ENCODE data around the gene KRT74. TPM values are rescaled to one million over a fixed set of nuclear protein-coding genes. Genes with fewer than 3 reads are reported as not detected.

Gene KRT74
- total and polyA plus RNA-seq, 10 of the 15 experiments (the other 5 are each of a cell fraction or from before 2014, with no cell fraction given): not detected

GRCh38 chr12:52575256-52575655, 1.6 kb upstream of the KRT74 start:
- BruUV-seq (replicated peaks): no TSS peak
- Histone ChIP-seq H4K20me1 (ENCODE audit: control insufficient read depth, insufficient read depth) (peaks cover 4% of the 10 kb centered on the region; the same call in 1 of the 2 replicates), H3K27me3 (replicated peaks in 1 of 2; ENCODE audit: control insufficient read depth in 2 of 2, insufficient read depth in 2 of 2, low read length in 1 of 2) (peaks cover 8 to 15% of the 10 kb centered on the region in 2 experiments), H3K4me1 (ENCODE audit: control insufficient read depth, insufficient read depth, low read length) (no peaks in the 10 kb centered on the region), H3K79me2 (ENCODE audit: control insufficient read depth, insufficient read depth, low read length) (no peaks in the 10 kb centered on the region), H3K4me2 (ENCODE audit: control insufficient read depth, insufficient read depth) (no peak overlapping the region), H2AFZ (ENCODE audit: control insufficient read depth, low read depth, low read length) (no peak overlapping the region), H3K36me3 (ENCODE audit: control insufficient read depth in 2 of 2, insufficient read depth in 2 of 2, low read length in 1 of 2) (no peaks in the 10 kb centered on the region), H3K9me3 (replicated peaks; ENCODE audit: control insufficient read depth, insufficient read depth, low read length) (no peaks in the 10 kb centered on the region), H3K9ac (ENCODE audit: control insufficient read depth, insufficient read depth, low read length) (no peak overlapping the region), H3K4me3 (no peak overlapping the region), H3K27ac (ENCODE audit: control insufficient read depth, insufficient read depth) (no peak overlapping the region)
- in situ Hi-C loops (cut with MboI): no loop called here
- TF ChIP-seq CREM (IDR thresholded peaks at IDR 0.05; ENCODE audit: low read depth) (no peak), MEF2B (IDR thresholded peaks at IDR 0.05; ENCODE audit: partially characterized antibody, poor library complexity, severe bottlenecking) (peak; percentile 39)
- DNase-seq (ENCODE audit: low read depth, low spot score) (no peak), FAIRE-seq (no peak), ATAC-seq (no peak; the same call in 2 of the 3 replicates)
- ChIA-PET RAD21 (ENCODE audit: unreplicated experiment) (interaction anchor here (0.6 kb wide), 1 partner anchor 373 kb away, joined by 3 read pairs; the partner anchor contains the start of gene KRT18), POLR2A (no interaction called here), CTCF (interaction anchor here (1.2 kb wide), 1 partner anchor 9 kb away, joined by 3 read pairs; no protein-coding TSS in a partner anchor), SMC1A (ENCODE audit: uncharacterized antibody, unreplicated experiment) (no interaction called here)
- WGBS (ENCODE audit: insufficient coverage, insufficient replicate concordance, low lambda C conversion rate, missing lambda C conversion rate): 8% methylated on average over 9 of the region's 9 CpGs
- intact Hi-C loops (cut with micrococcal nuclease; ENCODE audit: unreplicated experiment): no loop called here

GRCh38 chr12:52573306-52573705, 337 bp downstream of the KRT74 start:
- H3K9ac ChIP-seq (ENCODE audit: control insufficient read depth, insufficient read depth, low read length): no peak overlapping the region
- no peaks in the 10 kb centered on the region for H3K79me2 ChIP-seq (ENCODE audit: control insufficient read depth, insufficient read depth, low read length)
- in situ Hi-C loops (cut with MboI) (no loop called here), intact Hi-C loops (cut with micrococcal nuclease; ENCODE audit: unreplicated experiment) (no loop called here)
- ChIA-PET CTCF (no interaction called here), POLR2A (no interaction called here), SMC1A (ENCODE audit: uncharacterized antibody, unreplicated experiment) (no interaction called here), RAD21 (ENCODE audit: unreplicated experiment) (no interaction called here)
- H3K9me3 ChIP-seq (replicated peaks; ENCODE audit: control insufficient read depth, insufficient read depth, low read length): no peaks in the 10 kb centered on the region
- no peak overlapping the region for H3K4me2 ChIP-seq (ENCODE audit: control insufficient read depth, insufficient read depth)
- H3K36me3 ChIP-seq (ENCODE audit: control insufficient read depth in 2 of 2, insufficient read depth in 2 of 2, low read length in 1 of 2): no peaks in the 10 kb centered on the region
- H3K4me1 ChIP-seq (ENCODE audit: control insufficient read depth, insufficient read depth, low read length): no peaks in the 10 kb centered on the region
- TF ChIP-seq ATF7 (IDR thresholded peaks at IDR 0.05; ENCODE audit: low read depth): no peak
- no peak for TF ChIP-seq MEF2B (IDR thresholded peaks at IDR 0.05; ENCODE audit: partially characterized antibody, poor library complexity, severe bottlenecking)
- TF ChIP-seq NBN (IDR thresholded peaks at IDR 0.05): no peak
- TF ChIP-seq USF1 (IDR thresholded peaks at IDR 0.05; ENCODE audit: borderline replicate concordance, extremely low read length, insufficient read depth, low read depth, low read length): no peak
- no peak for TF ChIP-seq ESRRA (IDR thresholded peaks at IDR 0.05; ENCODE audit: low read length)
- no peak for TF ChIP-seq SMC3 (IDR thresholded peaks at IDR 0.05; ENCODE audit: borderline replicate concordance, low read length)
- TF ChIP-seq GABPA (IDR thresholded peaks at IDR 0.05; ENCODE audit: low read depth): no peak
- TF ChIP-seq REST (IDR thresholded peaks at IDR 0.05; ENCODE audit: low read depth, low read length): no peak
- no peak overlapping the region for H2AFZ ChIP-seq (ENCODE audit: control insufficient read depth, low read depth, low read length)
- WGBS (ENCODE audit: insufficient coverage, insufficient replicate concordance, low lambda C conversion rate, missing lambda C conversion rate): 49% methylated on average over 15 of the region's 15 CpGs
- DNase-seq (ENCODE audit: low read depth, low spot score) (no peak), FAIRE-seq (no peak), ATAC-seq (no peak)
- no TSS peak for BruUV-seq (replicated peaks)
- peaks cover 6% of the 10 kb centered on the region; the same call in 1 of the 2 replicates for H4K20me1 ChIP-seq (ENCODE audit: control insufficient read depth, insufficient read depth)
- H3K27ac ChIP-seq (ENCODE audit: control insufficient read depth, insufficient read depth): no peak overlapping the region
- peaks cover 6 to 15% of the 10 kb centered on the region in 2 experiments for H3K27me3 ChIP-seq (replicated peaks in 1 of 2; ENCODE audit: control insufficient read depth in 2 of 2, insufficient read depth in 2 of 2, low read length in 1 of 2)
- no peak overlapping the region for H3K4me3 ChIP-seq
